Coronary artery (tissue), 2 donors: Measurements from ENCODE around the gene CDH1.

Experiments
- DNase-seq: peaks from one replicate; pipeline ENCODE4 v3.0.0-alpha.2; 2017; ENCODE audit warnings: low spot score
- H3K27ac ChIP-seq, 2 donors: fragments of 200-600 bp; sonication (generic); one replicate each; pipeline ENCODE4 v1.5.1; 2016 to 2019
- H3K4me3 ChIP-seq: fragments of 200-600 bp; sonication (generic); 2 replicates; pipeline ENCODE4 v1.5.1; 2016; ENCODE audit warnings: mild to moderate bottlenecking, moderate library complexity
- TF ChIP-seq, protein P1 (sequence below): fragments of 200-600 bp; sonication (generic); IDR thresholded peaks from one replicate; pipeline ENCODE4 v1.5.1; 2019; ENCODE audit warnings: antibody characterized with exemption

The CDH1 gene

DNA sequence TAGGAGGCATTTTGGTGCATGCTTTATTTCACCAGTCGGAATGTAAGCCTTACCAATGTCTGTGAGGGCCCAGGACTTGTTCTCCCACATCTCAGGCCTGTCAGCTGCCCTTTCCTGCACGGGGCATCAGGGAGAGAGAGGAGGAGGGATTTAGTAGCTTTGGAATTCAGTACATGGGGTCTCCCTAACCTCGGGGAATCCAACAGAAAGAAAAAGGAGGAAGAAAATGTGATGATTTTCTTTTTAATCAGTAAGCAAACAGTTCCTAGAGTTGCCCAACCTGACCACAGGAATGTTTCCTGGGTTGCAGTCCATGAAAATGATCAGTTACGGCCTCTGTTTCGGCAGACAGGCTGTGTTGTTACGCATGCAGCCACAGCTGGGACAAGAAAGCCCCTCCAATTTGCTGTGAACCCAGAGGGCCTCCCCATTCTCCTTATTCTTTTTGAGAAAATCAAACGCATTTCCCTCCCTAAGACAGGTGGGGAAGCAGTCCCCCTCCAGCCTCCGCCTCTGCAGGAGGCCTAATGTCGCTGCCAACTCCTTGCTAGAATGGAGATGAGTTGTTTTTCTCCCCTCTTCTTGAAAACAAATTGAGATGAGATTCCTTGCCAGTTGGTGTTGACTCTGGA lies 53.2 kb downstream of the CDH1 start:
- Histone ChIP-seq H3K4me3 (no peak overlapping the region), H3K27ac (no peak overlapping the region)
- TF ChIP-seq, protein P1, sequence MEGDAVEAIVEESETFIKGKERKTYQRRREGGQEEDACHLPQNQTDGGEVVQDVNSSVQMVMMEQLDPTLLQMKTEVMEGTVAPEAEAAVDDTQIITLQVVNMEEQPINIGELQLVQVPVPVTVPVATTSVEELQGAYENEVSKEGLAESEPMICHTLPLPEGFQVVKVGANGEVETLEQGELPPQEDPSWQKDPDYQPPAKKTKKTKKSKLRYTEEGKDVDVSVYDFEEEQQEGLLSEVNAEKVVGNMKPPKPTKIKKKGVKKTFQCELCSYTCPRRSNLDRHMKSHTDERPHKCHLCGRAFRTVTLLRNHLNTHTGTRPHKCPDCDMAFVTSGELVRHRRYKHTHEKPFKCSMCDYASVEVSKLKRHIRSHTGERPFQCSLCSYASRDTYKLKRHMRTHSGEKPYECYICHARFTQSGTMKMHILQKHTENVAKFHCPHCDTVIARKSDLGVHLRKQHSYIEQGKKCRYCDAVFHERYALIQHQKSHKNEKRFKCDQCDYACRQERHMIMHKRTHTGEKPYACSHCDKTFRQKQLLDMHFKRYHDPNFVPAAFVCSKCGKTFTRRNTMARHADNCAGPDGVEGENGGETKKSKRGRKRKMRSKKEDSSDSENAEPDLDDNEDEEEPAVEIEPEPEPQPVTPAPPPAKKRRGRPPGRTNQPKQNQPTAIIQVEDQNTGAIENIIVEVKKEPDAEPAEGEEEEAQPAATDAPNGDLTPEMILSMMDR = no peak
- no peak for DNase-seq

DNA sequence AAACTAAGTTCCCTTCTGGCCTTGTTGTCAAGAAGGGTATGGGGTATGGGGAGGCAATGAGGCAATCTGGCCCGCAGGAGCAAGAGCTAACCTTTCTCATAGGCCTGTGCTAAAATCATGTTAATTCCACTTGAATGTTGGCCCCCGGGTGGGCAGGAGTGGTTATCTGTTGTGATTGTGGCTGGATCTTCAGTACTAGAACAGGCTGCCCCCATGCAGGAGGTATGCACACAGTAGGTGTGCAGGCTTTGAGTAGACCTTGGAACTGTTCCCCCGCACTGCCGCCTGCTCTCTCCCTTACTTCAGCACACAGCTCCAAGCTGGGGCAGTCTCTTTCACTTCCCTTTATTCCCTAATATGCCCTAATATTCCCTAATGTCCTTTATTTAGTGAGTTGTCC lies 53.9 kb downstream of the CDH1 start:
- no peak for DNase-seq
- H3K4me3 ChIP-seq = no peak overlapping the region
- TF ChIP-seq, protein P1 = no peak
- no peak overlapping the region for H3K27ac ChIP-seq

DNA sequence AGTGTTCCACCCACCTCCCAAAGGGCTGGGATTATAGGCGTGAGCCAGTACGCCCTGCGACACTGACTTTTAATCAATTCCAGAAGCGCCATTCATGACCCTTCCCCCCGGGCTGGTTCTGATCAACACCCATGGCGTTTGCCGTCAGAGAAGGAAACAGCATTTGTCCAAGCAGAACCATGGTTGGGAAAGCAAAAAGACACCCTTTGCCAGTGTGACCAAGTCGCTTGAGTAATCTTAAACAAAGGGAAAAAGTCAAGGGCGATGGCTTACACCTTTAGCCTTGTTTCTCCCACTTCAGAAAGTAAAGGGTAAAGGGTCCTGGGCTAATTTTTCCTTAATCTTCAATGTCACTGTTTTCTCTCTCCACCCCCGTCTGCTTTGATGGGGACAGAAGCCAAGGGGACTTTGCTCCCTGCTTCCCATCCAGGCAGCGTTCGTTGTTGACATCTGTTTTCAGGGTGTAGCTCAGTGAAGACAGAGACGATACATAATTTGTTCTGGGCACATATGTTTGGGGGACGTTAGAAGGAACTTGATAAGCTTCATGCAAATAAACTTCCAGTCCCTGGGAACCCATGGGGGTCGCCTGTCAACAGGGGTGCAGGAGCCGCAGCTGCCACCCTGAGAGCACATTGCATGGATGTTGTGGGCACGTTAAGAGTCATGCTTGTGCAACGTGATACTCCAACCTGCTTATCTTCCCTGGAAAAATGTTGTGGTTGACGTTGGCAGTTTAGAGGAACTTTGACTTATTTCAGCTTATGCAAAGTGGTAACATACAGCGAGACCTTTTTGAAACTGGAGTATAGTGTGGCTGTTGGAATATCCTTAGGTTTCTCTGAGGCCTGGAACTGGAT lies 55.6 kb downstream of the CDH1 start:
- H3K4me3 ChIP-seq = no peak overlapping the region
- no peak overlapping the region for H3K27ac ChIP-seq
- TF ChIP-seq, protein P1 = no peak
- no peak for DNase-seq

GRCh38 chr16:68793401-68793857 lies 56.3 kb downstream of the CDH1 start:
- H3K27ac ChIP-seq = no peak overlapping the region
- TF ChIP-seq, protein P1 = no peak
- DNase-seq = no peak
- no peak overlapping the region for H3K4me3 ChIP-seq

DNA sequence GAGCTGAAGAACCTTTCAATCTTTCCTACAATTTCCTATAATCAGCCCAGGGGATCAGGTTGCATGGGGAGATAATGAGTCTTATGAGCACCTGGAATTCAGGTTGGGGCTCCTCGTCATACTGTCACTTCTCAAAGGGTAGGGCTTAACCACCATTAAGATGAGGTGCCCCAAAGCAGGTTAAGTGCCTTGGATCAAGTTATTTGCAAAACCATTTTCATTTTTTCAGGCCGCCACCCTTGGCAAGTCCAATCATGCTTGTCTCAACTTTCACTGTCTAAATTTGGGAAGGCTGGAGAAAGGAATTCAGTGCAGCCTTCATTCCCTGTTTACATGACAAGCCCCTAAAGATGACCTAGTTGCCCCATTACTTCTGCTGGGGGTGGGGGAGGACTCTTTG lies 61.3 kb downstream of the CDH1 start:
- no peak for DNase-seq
- no peak overlapping the region for H3K4me3 ChIP-seq
- H3K27ac ChIP-seq = no peak overlapping the region
- TF ChIP-seq, protein P1 = no peak

DNA sequence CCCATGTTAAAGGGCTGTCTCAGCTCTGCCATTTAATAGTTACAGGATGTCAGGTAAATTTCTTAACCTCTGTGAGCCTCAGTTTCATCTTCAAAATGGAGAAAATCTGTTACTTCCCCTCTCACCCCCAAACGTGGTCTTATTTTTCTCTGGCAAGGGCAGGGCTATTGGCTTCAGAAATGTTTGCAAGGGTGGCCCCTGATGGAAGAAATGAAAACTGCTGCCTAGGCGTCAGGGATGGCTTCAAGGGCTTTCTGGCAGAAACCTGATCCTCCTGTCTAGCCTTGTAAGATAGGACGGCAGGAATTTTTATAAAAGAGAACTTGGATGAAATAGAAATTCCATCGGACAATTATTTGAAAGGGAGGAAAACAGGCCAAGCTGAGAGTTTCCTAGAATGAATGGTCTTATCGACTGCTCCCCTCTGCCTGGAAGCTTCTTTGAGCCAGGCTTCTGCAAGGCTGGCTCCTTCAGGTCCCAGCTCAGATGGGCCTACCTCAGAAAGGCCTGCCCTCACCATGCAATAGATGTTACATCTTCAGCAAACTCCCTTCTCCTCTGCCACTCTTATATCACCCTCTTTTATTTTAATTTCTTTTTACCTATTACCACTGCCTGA lies 63.3 kb downstream of the CDH1 start:
- no peak overlapping the region for H3K4me3 ChIP-seq
- TF ChIP-seq, protein P1 = no peak
- H3K27ac ChIP-seq = no peak overlapping the region
- DNase-seq = no peak
